HFF-Myc (cell line): ENCODE measurements around the gene LHPP.

Experiments
- DNase-seq: peaks from one replicate; pipeline ENCODE4 v3.0.0-alpha.2; 2011; ENCODE audit warnings: low read depth; ENCODE audit errors: extremely low read depth
- H3K4me3 ChIP-seq: replicated peaks from 2 replicates; pipeline ENCODE4 v1.5.1; 2011; ENCODE audit warnings: low read depth, mild to moderate bottlenecking, control low read depth, low read length
- TF ChIP-seq, protein P1 (sequence below): IDR thresholded peaks from 2 replicates; pipeline ENCODE4 v1.5.1; 2012; ENCODE audit warnings: mild to moderate bottlenecking, low read depth, low read length, control low read depth; ENCODE audit errors: missing control alignments

Gene LHPP

DNA sequence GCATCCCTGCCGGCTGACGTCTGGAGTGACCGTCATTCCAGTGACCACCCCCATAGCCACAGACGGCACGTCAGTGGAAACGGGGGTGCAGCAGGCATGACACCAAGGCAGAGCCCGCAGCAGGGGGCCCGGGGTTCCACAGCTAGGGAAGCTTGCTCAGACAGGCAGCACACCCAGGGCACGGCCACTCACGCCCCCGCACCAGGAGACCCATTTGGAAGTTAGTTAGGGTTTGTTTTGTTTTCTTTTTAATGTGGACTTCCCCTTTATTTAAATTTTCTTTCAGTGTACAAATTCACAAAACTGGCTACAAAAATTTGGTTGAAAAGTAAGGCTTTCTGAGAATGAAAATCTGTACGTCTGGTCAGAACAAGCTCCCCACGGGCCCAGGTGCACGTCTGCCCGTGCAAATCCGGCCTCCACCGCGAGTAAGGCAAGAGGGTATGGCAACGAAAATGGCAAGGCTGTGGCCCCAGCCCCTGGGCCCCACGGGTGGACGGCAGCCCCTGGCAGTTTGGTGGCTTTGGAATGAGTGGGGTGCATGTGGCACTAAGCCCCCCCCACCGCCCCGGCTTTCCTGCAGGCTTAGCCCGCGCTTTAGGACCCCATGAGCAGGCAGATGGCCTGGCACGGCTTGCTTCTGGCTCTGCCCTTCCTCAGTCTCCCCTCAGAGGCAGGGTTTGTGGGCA lies 158.3 kb downstream of the LHPP start:
- no peak overlapping the region for H3K4me3 ChIP-seq
- TF ChIP-seq, protein P1, sequence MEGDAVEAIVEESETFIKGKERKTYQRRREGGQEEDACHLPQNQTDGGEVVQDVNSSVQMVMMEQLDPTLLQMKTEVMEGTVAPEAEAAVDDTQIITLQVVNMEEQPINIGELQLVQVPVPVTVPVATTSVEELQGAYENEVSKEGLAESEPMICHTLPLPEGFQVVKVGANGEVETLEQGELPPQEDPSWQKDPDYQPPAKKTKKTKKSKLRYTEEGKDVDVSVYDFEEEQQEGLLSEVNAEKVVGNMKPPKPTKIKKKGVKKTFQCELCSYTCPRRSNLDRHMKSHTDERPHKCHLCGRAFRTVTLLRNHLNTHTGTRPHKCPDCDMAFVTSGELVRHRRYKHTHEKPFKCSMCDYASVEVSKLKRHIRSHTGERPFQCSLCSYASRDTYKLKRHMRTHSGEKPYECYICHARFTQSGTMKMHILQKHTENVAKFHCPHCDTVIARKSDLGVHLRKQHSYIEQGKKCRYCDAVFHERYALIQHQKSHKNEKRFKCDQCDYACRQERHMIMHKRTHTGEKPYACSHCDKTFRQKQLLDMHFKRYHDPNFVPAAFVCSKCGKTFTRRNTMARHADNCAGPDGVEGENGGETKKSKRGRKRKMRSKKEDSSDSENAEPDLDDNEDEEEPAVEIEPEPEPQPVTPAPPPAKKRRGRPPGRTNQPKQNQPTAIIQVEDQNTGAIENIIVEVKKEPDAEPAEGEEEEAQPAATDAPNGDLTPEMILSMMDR, result no peak

DNA sequence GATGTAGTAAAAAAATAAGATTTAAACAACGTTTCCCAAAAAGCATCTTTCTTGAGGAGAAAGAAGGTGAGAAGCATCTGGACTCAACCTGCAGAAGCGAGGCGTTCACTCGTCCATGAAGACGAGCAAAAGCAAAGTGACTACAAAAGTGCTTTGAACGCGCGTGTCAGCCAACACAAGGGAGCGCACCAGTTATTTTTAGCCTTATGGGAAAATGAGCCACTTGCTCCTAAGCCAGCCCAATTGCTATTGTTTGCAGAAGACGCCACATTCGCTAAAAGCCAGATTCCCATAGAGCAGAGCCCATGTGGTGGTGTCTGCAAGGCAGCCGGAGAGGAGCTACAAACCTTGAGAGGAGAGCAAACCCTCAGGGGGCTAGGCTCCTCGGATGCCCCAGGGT lies 160.0 kb downstream of the LHPP start:
- TF ChIP-seq, protein P1, result no peak
- no peak overlapping the region for H3K4me3 ChIP-seq
- no peak for DNase-seq

More for the DNA sequence above, 158.3 kb downstream of the LHPP start:
- no peak for DNase-seq

DNA sequence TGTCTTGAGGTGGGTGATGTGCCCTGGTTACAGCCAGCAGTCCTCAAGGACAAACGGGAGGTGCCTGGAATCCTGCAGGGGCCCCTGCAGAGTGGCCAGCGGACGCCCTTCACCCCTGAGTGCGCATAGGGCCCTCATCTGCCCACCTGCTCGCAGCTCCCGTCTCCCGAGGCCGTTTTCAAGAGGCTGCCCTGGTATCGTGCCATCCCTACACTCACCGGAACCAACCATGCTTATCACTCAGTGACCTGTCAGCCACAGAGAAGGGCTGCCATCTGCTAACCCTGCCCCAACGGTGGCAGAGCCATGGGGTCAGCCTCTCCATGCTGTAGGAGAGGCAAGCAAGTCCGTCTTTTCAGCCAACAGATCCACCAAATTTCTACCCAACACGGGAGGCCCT lies 160.5 kb downstream of the LHPP start:
- no peak overlapping the region for H3K4me3 ChIP-seq
- no peak for DNase-seq
- TF ChIP-seq, protein P1, result no peak

DNA sequence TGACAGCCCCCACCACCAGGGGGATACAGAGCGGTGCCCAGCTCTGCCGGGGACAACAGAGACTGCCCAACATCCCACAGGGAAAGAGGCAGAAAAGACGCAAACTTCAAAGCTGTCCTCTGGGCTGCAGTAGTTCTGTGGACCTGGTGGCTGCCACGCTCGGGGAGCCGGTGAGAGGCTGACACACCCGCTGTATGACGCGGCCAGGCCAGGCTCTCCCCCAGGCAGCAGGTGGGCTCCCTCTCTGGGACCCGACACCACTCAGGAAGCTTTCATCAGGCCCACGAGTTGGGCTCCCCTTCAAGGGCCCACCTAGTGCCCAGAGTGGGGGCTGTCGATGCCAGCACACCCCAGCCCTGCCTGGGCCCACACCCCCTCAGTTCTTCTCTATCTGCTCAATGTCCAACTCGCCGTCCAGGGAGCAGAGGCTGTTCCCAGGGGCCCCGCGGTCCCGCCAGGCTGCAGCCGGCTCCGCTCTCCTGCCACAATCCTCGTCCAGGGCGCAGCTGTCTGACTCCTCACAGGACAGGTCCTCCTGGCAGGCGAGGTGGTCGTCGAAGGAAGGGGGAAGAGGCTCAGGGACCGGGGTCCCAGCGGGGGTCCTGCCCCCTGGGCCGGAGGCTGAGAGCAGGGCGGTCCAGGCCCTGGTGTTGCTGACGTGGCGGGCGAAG lies 161.4 kb downstream of the LHPP start:
- TF ChIP-seq, protein P1, result no peak

DNA sequence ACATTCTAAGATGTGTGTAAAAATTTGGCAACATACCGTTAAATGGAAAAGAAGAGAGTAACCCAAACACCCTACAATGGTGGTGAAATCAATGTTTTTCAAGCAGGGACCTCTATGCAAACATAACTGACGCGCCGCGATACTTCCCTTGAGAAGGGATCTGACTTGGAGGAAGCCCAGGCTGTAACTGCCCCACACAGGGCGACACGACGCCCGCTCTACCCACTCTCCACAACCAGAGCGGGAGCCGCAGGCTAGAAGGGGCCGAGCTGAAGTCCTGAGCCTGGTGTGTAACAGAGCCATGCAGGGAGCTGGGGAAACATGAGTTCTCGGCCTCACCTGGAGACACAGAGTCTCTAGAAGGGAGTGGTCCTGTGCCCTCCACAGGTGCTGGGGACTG lies 162.4 kb downstream of the LHPP start:
- DNase-seq, result no peak
- H3K4me3 ChIP-seq, result no peak overlapping the region
- TF ChIP-seq, protein P1, result no peak

More for the DNA sequence above, 161.4 kb downstream of the LHPP start:
- H3K4me3 ChIP-seq, result no peak overlapping the region
- no peak for DNase-seq

DNA sequence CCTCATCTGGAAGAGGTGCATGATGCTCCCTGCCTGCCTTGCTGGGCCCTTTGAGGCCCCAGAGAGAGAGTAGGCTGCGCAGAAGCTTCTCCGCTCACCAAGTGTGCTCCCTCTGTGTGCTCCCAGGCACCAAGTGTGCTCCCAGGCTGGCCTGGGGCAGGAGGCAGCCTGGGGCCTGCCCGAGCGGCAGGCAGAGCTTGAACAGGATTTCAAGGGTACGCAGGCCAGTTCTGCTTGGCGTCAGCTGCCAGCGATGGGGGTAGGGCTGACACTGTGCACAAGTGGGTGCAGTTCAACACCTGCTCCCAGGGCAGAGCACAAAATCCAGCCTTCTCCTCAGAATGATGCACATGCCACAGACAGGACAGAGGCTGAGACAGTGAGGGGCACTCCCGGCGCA lies 162.8 kb downstream of the LHPP start:
- DNase-seq, result no peak
- no peak overlapping the region for H3K4me3 ChIP-seq
- TF ChIP-seq, protein P1, result no peak
